ENCODE results near the gene NXNL1.
A peak's percentile ranks its signal among the peaks of the same experiment; 100 is the strongest.

Gene NXNL1

DNA sequence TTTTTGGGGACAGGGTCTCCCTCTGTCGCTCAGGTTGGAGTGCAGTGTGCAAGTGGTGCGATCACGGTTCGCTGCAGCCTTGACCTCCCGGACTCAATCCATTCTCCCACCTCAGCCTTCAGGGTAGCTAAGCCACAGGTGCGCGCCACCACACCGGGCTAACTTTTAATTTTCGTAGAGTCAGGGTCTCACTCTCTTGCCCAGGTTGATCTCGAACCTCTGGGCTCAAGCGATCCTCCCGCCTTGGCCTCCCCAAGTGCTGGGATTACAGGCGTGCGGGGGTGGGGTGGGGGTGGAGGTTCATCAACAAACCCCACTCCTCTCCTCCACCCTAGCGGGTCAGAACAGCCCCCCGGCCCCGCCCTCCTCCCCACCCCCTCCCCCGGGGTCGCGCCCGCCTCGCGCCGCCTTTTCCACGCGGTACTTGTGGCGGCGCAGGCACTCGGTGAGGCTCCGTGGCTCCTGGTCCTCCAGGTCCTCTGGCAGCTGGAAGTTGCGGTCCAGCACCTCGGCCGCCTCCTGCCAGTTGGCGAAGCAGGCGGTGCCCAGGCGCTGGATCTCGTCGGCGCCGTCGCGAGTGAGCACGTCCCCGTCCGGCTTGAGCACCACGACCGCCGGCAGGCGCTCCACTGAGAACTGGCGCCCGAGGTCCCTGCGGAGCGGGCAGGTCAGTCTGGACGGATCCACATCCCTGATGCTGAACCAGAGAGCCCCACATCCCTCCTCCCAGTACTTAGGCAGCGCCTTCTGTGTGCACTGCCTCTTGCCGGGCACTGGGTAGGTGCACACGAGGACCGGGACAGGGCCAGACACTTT lies 5.2 kb downstream of the NXNL1 start:
- no peak for DNase-seq

DNA sequence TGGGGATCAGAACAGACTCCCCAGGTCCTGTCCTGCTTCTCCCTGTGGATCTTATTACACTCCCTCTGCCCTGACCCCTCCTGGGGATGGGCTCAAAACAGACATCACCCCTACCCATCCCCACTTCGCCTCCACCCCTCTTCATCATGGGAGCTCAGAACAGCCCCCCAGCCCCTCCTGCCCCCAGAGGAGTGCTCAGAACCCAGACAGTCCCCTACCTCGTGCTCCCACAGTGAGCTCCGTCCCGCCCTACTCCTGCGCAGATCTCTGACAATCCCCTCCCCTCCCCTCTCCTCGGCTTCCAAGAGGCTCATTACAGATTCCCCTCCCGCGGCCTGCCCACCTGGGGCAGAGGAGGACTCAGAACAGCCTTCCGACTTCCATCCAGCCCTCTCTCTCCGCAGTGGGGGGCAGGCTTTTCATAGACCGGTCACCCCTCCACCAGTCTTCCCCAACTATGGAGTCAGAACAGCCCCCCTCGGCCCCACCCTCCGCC lies 6.1 kb downstream of the NXNL1 start:
- DNase-seq, result no peak

DNA sequence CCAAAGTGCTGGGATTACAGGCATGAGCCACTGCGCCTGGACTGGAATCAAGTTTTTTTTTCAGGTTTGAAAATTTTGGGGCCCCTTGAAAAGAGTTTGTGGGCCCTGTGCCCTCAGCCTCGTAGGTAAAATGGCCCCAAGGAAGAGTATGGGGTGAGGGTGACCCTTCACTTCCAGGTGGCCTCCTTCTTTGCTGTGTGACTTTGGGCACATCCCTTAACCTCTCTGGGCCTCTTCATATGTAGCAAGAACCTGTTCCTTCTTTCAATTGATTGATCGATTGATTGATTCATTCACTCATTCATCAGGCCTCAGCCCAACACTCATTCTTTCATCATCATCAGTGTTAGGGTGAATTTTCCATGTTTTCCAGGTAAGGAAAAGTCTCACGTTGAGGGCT lies 8.9 kb downstream of the NXNL1 start:
- no peak for DNase-seq

DNA sequence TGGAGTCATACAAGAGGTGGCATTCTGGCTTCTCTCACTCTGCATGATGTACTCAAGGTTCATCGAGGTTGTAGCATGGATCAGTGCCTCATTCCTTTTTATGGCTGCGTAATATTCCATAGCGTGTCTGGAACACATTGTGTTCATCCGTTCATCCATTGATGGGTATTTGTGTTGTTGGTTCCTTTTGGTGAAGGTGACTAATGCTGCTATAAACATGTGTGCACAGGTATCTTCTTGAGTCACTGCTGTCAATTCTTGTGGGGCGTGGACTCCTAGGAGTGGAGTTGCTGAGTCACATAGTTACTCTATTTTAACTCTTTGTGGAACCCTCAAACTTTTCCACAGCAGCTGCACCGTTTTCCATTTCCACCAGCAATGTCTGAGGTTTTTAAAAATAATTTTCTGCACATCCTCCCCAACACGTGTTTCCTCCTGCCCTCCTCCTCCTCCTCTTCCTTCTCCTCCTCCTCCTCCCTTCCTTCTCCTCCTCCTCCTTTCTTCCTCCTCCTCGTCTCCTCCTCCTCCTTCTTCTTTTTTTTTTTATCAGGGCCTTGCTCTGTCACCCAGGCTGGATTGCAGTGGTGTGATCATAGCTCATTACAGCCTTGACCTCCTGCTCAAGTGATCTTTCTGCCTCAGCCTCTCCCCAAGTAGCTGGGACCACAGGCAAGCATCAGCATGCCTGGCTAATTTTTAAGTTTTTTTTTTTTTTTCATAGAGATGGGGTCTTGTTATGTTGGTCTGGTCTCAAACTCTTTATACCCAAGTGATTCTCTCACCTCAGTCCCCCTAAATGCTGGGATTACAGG lies 10.3 kb downstream of the NXNL1 start:
- no peak for DNase-seq

DNA sequence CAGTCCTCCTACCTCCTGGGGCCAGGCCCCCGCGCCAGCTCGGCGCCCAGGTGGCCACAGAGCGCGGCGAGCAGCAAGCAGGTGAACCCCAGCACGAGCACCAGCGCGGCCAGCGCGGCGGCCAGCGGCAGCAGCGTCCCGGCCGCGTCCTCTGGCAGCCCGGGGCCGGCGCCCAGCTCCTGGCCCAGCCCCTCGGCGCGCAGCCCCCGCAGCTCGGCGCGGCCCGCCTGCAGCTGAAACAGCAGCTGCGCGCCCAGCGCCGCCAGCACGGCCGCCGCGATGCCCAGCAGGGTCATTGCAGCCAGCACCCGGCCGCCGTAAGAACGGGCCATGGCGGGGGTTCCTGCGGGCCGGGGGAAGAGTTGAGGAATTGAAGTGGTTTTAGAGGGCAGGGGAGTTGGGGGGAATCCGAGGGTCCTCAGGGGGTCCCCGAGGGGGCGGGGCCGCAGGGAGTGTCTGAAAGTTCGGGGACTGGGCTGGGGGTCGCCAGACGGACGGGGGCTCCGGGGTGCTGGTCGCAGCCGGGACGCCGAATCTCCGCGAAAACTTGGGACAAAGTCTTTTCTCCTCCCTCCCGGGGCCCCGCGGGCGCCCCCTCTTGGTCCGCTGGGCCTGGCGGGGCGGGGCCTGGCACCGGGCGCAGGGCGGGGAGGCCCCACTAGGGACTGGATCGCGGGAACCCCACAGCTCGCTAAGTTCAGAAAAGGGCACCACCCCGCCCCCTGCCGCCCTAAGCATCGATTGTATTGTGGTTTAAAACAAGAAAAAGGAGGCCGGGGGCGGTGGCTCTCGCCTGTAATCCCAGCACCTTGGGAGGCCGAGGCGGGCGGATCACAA lies 12.4 kb downstream of the NXNL1 start, which contains the start of gene TMEM221:
TSS of gene TMEM221 (minus strand) at position 538 of the 837 bp plus-strand sequence. CDS start at position 332, 206 bp downstream.
- no peak for DNase-seq

DNA sequence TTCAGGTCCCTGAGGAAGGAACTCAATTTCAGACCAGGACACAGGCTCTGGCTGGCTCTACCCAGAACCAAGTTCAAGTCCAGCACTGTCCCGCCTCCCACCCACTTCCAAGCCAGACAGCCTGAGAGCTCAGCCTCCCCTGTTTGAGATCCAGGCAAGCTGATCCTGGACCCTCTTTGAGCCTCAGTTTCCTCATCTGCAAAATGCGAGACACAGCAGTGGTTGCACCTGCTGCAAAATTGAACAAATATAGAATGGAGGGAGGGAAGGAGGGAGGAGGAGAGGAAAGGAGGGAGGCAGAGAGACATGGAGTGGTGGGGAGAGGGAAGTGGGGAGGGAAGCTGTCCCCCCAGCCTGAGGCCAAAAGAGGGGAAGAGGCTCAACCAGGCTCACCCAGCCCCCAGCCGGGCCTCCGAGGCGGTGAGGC lies 13.0 kb downstream of the NXNL1 start:
- DNase-seq, result no peak

DNA sequence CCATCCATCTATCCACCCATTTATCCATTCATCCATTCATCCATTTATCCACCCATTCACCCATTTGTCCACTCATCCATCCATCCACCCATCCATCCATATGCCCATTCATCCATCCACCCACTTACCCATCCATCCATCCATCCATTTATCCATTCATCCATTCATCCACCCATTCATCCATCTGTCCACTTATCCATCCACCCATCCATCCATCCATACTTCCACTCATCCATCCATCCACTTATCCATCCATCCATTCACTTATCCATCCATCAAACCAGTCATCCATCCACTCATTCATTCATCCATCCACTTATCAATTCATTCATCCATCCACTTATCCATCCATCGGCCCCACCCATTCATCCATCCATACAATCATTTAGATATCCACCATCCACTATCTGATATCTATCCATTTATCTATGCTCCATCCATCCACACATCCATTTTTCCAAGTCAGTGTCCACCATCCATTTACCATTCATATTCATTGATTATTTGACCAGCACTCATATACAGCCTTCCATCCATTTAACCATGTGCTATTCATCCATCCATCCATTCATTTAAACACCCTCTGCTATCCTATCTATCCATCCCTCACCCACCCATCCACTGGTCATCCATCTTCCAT lies 15.1 kb downstream of the NXNL1 start:
- no peak for DNase-seq

DNA sequence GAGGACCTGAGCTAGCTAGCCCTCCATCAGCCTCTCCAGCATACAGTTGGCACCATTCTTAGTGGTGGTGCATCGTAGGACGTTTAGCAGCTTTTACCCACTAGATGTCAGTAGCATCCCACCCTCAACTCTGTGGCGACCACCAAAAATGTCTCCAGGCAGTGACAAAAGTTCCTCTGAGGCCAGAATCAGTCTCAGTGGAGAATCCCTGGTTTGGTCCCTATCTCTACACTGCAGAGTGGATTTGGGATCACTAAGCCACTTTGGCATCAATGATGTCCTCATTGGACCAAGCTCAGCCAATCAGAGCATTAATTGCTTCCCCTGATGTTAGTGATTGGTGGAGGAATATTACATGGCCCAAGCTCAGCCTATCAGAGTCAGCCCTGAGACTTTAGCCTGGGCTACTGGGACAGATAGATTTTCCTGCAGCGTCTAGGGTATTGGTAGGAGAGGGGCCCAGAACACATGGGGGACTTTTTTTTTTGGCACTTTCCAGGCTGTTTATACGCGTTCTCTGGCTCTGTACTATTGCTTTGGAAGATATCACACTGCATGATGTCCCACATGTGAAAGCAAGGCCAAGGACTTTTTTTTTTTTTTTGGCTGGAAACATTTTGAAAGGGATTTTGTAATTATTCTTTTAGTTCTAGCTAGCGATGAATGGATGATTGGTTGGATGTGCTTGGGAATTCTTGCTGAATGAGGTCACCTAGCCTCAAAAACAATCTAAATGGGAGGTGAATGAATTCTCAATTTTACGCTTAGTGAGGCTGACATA lies 19.3 kb downstream of the NXNL1 start:
- no peak for DNase-seq

DNA sequence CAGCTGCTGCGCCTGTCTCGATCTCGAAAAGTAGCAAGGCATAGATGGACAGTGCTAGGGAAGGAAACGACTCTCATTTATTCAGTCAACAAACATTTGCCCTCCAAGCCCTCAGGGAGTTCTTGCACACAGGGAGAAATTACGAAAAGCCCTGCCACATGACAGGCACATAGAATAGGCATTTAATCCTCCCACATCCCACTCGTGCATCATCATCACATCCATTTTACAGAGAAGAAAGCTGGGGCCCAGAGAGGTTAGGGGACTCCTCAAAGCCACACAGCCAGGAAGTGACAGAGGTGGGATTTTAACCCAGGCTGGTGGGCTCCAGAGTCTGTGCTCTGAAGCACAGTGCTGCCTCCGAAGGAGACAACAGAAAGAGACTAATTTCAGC lies 23.9 kb downstream of the NXNL1 start:
- DNase-seq, result no peak

DNA sequence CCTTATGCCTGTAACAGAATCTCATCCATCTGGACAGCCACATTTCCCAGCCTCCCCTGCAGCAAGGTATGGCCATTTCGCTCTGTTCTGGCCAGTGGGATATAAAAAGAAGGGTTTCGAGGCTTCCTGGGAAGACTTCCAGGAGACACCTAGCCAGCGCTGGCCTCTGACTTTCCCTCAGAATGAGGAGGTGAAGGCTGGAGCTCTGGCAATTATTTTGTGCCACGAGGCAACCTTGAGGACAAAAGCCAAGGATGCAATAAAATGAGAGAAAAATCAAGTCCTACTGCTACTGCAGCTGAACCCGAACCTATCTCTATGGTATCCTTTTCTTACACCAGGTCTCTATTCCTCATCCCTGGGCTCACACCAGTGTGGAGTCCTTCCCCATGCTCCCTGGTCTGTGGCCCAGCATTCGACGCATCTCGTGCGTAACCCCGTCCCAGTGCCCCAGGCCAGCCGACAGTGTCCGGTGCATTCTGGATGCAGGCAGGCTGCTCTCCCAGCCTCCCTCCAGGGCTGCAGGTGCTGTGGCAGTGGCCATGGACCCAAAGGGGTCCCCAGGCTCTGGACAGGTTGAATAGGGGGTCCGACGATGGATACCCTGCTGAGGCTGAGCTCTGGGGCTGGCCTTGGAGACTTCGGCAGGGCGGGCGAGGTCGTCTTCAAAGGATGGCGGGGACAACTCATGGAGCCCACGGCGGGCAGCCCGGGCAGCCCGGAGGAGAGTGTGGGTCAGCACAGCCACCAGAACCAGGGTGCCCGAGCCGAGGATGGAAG lies 24.4 kb downstream of the NXNL1 start:
- no peak for DNase-seq

DNA sequence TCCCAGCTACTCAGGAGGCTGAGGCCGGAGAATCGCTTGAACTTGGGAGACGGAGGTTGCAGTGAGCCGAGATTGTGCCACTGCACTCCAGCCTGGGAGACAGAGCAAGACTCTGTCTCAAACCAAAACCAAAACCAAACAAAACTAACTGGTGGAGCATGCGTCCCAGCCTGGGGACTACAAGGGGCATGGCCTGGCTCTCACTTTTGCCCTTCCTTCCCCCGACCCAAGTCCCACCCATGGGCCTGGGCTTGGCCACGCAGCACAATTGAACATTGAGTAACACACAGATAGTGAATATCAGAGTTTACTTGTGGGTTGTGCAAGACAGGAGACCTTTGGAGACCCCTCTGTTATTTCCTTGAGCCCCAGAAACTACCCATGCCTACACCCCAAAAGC lies 25.5 kb downstream of the NXNL1 start:
- DNase-seq, result no peak

DNA sequence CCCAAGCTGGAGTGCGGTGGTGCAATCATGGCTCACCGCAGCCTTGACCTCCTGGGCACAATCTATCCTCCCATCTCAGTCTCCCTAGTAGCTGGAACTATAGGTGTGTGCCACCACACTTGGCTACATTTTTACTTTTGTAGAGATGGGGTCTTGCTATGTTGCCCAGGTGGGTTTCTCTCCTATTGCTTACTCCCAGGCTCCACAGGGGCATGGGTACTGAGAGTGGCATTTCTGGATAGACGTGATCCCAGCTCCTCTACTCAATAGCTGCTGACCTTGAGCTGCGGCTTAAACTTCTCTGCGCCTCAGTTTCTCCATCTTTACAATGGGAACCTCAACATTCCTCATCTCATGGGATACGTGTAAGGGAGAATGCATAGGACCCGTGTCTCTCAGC lies 29.3 kb downstream of the NXNL1 start:
- no peak for DNase-seq

DNA sequence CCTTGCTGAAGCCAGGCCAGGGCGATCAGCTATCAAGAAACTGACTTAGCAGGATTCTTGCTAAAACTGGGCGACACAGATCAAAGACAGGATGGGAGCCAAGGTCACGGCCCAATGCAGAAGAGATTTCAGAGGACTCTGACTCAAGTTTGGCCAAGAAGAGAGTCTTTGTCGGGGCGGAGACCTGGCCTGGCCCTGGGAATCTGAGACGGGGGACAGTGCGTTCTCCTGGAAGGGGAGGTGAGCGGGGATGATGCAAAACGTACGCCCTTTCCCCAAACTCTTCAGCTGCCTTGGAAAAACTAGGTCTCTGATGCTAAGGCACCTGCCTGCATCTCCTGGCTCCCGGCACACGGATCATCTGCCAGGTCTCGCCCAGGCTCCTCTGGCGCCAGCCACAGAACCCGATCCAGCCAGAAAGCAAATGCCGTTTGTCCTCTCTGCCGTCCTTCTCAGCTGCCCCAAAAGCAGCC lies 31.0 kb downstream of the NXNL1 start:
- no peak for DNase-seq

DNA sequence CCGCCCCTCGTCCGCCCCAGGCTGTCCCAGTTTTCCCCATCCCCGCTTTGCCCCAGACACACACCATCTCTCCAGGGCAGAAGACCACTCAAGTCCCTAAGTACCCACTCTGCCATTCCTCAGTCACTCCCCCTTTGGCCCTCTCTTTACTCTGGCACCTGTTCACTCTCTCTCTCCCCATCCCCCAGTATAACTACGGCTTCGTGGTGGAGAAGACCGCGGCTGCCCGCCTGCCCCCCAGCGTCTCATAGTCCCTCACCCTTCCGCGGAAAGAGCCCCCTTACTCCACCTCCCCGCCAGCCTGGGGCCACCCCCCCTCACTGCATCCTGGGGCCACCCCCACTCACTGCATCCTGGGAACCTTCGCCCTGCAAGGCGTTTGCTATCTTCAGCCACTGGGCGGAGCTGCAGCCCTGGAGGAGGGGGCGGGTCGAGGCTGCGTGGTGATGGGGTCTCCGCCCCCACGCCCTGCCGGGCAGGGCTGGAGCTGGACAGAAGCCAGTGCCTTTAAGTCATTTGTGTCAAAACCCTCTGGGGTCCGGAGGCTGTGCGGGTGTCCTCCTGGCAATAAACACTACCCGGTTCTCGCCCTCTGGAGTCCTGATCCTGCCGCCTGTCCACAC lies 35.9 kb downstream of the NXNL1 start:
- DNase-seq, result no peak

DNA sequence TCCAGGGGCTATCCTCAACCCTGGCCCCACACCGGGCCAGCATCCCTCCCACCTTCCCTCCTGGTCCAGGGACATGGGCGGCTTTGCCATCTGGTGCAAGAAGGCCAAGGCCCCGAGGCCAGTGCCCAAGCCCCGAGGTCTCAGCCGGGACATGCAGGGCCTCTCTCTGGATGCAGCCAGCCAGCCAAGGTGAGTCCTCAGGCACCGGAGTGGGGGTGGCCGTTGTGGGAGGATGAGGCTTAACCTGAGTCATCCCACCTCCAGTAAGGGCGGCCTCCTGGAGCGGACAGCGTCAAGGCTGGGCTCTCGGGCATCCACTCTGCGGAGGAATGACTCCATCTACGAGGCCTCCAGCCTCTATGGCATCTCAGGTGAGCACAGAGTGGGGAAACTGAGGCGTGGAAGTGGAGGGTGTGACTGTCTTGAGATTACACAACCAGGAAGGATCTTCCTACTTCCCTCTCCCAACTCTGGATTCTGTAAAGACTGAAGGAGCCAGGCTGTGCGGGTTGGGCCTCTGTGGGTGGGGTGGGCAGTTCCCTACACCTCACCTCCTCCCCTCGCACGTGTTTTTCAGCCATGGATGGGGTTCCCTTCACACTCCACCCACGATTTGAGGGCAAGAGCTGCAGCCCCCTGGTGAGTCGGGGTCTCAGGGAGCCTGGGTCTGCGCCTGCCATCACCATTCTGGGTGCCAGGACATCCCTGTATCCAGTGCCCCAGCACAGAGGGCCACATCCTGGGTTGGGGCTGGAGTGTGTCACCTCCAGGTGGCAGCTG lies 37.1 kb downstream of the NXNL1 start:
- DNase-seq, result no peak

DNA sequence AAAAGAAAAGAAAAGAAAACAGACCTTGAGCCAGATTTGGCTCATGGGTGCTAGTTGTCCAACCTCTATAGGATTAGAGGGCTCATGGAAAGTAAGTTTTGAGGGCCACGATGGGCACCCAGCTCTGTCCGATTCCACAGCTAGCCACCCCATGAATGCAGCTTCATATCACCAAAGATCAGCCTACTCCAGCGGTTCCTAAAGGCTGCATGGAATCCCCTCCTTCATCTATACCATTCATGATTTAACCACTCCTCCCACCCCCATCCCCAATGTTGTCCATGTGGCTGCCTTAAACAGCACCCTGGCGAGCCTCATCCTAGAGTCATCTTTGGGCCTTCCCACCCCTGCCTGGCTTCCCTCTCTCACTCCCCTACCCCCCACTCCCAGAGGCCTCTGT lies 38.8 kb downstream of the NXNL1 start:
- no peak for DNase-seq

DNA sequence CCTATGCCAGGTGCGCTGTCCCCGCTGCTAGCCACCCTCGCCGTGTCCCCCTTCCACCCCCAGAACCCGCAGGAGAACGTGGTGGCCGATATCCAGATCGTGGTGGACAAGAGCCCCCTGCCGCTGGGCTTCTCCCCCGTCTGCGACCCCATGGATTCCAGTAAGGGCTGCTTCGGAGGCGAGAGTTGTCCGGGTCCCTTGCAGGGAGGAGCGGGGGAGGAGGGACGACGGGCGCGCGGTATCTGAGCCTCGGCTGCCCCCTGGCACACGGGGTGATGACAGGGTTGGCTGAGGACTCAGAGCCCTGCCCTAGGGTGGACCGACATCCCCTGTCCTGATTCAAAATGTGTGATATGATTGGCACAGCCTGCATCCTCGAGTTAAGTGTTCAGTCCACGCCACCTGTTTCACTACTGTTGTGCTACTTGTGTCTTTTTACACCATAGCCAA lies 40.2 kb downstream of the NXNL1 start:
- no peak for DNase-seq

DNA sequence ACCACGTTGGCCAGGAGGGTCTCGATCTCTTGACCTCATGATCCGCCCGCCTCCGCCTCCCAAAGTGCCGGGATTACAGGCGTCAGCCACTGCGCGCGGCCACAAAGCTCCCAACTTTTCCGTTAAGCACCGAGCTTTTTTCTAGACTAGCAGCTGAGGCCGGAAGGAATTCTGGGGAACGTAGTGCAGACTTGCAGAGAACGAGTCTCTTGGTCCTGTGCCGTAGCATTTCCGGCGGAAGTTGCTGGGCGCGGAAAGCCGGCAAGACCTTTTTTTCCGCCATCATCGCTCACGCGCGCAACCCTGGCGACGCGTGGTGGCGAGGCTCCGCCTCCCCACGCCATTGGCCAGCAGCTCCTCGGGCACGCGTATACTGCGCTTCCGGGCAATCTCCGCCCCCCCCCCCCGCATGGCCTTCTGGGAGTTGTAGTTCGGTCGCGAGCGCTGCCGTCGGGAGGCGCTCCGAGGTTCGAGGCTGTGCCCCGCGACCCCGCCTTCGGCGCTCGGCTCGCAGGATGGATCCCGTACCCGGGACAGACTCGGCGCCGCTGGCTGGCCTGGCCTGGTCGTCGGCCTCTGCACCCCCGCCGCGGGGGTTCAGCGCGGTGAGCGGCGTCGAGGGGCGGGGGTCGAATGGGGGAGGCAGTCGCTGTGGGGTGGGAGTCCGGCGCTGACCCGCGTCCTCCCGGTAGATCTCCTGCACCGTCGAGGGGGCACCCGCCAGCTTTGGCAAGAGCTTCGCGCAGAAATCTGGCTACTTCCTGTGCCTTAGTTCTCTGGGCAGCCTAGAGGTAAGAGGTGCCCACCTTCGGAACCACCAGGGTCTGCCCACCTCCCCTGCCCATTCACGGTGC lies 40.9 kb downstream of the NXNL1 start, which contains the start of gene MVB12A:
TSS of gene MVB12A (plus strand) at position 427 of the 854 bp plus-strand sequence. CDS start at position 516, 89 bp downstream.
- DNase-seq, result peak; percentile 94

Measured in NCI-H2081 treated with DMSO at 0.1 percent for 48 hours (cell line).